ENCODE results near the gene IL22RA2.
A peak's percentile ranks its signal among the peaks of the same experiment; 100 is the strongest.

IL22RA2 gene, protein sequence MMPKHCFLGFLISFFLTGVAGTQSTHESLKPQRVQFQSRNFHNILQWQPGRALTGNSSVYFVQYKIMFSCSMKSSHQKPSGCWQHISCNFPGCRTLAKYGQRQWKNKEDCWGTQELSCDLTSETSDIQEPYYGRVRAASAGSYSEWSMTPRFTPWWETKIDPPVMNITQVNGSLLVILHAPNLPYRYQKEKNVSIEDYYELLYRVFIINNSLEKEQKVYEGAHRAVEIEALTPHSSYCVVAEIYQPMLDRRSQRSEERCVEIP

DNA sequence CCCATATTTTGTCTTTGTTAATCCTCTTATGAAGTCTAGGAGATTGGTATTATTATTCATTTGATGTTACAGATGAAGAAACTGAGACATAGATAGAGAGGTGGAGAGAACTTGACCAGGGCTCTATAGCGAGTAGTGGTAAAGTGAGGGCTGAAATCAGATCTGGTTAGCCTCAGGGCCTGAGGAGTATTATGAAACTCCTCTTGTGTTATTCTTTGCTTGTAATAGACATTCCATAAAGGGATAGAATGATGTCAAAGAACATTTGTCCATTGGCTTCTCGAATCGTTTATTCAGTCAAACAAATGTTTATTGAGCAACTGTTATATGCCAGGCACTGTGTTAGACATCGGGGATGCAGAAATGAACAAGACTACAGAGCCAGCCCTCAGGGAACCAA lies at the start of gene IL22RA2:
IL22RA2 (minus strand) TSS at position 144 of the 400 bp plus-strand sequence. CDS start 11,895 bp downstream, outside the sequence.
- TF ChIP-seq, protein P1, sequence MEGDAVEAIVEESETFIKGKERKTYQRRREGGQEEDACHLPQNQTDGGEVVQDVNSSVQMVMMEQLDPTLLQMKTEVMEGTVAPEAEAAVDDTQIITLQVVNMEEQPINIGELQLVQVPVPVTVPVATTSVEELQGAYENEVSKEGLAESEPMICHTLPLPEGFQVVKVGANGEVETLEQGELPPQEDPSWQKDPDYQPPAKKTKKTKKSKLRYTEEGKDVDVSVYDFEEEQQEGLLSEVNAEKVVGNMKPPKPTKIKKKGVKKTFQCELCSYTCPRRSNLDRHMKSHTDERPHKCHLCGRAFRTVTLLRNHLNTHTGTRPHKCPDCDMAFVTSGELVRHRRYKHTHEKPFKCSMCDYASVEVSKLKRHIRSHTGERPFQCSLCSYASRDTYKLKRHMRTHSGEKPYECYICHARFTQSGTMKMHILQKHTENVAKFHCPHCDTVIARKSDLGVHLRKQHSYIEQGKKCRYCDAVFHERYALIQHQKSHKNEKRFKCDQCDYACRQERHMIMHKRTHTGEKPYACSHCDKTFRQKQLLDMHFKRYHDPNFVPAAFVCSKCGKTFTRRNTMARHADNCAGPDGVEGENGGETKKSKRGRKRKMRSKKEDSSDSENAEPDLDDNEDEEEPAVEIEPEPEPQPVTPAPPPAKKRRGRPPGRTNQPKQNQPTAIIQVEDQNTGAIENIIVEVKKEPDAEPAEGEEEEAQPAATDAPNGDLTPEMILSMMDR (IDR thresholded peaks at IDR 0.05; ENCODE audit: low read depth, low read length, missing control alignments), result no peak
- H3K4me3 ChIP-seq (ENCODE audit: low read depth, low read length), result no peak within 1 kb of the TSS
- no peak for DNase-seq (ENCODE audit: low read depth)

DNA sequence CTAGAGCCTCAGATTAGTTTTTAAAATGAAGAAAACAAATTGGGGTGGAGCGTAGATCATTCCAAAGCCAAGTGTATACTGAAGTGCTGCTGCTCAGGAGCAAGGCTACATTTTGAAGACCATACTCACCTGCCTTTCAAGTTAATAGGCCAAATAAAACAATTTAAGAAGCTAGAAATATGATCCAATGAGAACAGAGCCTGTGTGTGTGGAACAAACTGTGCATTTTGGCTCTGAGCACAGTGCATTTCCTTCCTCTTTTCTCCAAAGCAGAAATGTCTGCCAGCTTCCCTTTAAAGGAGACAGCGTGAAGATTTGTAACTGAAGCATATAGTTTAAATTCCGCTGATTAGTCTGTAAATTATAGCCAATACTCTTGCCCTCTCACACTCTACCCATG lies 48.9 kb upstream of the IL22RA2 start:
- no peak overlapping the region for H3K4me3 ChIP-seq (ENCODE audit: low read depth, low read length)
- TF ChIP-seq, protein P1 (IDR thresholded peaks at IDR 0.05; ENCODE audit: low read depth, low read length, missing control alignments), result no peak
- no peak for DNase-seq (ENCODE audit: low read depth)

DNA sequence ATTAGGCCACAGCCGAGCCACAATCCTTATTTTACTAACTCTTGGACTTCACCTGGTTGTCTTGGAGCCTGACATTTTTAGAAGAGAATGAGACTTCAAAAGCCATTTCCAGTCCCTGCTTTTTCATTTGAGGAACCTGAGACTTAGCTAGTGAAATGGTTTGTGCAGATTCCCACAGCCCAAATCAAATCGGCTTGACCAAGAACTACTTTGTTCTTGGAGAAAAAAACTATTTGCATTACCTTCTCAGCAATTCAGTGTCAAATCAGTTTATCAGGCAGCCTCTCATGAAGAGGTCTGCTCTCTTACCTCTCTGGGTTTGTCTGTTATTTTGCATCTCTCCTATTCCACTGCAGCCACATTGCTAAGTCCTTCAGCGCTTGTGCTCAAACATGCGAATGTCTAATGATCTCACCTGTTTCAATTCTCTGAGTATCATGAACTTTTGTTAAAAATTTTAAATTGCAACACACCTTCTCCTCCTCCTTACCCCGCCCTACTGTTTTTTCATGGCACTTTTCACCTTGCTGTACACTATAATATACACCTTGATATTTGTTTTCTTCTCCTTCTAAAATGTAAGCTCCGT lies 46.3 kb upstream of the IL22RA2 start:
- DNase-seq (ENCODE audit: low read depth), result no peak
- H3K4me3 ChIP-seq (ENCODE audit: low read depth, low read length), result peak overlapping the region; percentile 84
- TF ChIP-seq, protein P1 (IDR thresholded peaks at IDR 0.05; ENCODE audit: low read depth, low read length, missing control alignments), result no peak

DNA sequence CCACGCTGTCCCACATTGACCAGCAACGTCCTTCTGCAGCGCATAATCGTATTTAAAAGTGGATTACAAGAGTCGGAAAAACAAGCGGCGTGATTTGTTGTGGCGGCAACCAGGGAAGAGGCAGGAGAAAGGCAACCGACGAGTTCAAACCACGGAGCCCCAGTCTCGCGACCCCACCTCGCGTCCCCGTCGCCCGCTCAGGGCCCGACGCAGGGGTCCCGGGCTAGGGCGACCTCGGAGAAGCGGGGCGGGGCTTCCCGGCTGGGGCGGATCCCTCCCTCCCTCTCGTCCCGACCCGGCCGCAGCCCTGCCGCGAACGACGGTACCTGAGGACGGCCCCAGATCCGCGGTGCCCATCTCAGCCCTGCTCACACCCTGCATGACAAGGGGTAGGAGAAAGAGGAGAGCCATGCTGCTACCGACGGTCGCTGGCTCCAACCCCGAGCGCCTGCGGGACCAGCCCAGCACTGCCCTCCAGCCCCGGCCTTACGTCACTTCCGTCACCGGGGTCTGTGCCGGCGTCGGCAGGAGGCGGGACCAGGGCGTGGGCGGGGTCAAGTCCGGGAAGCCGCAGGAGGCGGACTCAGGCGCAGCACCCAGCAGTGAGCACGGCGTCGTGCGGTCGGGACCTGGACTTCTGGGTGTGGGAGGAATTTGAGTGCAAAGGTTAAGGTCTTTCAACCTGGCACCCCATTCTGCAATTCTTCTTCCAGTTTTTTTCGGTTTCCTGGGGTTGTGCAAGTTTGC lies 45.6 kb upstream of the IL22RA2 start, which contains the start of gene IFNGR1:
IFNGR1 (minus strand) TSS at position 469 of the 747 bp plus-strand sequence; CDS start at position 411, 58 bp downstream.
- H3K4me3 ChIP-seq (ENCODE audit: low read depth, low read length), result peak within 1 kb of the TSS; percentile 84
- TF ChIP-seq, protein P1 (IDR thresholded peaks at IDR 0.05; ENCODE audit: low read depth, low read length, missing control alignments), result no peak
- DNase-seq (ENCODE audit: low read depth), result peak; percentile 73

DNA sequence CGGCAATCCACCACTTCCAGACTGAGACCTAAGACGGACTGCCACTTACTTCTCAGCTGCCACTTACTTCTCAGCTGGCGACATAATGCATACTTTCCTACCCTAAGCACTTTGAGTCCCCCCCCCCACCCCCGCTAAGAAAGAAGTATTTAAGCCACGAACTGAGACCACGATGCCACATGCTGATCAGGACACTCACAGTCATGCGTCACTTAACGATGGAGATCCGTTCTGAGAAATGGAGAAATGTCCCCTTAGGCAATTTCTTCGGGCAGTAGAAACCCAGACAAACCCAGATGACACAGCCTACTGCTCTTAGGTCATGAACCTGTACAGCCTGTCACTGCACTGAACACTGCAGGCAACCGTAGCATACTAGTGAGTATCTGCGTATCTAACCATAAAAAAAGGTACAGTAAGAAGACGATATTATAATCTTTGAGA lies 45.1 kb upstream of the IL22RA2 start:
- H3K4me3 ChIP-seq (ENCODE audit: low read depth, low read length), result peak overlapping the region; percentile 84
- no peak for DNase-seq (ENCODE audit: low read depth)
- TF ChIP-seq, protein P1 (IDR thresholded peaks at IDR 0.05; ENCODE audit: low read depth, low read length, missing control alignments), result no peak

DNA sequence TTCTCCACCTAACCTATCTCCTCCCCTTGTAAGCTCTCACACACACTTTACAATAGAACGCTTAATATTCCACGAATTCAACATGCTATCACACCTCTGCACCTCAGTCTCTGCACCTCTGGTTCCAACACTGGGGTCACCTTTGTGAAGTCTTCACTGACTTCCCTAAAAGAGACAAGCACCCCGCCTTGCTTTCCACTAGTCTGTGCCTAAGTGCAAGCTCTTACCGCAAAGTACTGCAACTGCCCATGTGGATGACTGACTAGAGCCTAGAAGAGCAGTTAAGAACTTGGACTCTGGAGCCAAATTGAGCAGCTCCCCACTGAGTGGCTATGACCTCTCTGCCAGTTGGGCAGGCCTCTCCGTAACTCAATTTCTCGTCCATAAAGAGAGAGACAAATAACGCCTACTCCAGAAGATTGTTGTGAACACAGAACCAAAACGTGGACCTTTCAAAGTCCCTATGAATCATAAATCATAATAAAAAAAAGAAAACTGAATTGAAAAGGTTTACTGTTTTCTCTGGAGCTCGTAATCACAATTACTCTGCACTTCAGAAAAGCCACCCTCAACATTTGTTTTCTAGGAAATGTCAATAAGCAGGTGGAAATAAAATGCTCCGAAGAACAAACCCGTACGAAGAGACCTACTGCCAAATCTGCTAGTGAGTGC lies 44.5 kb upstream of the IL22RA2 start:
- TF ChIP-seq, protein P1 (IDR thresholded peaks at IDR 0.05; ENCODE audit: low read depth, low read length, missing control alignments), result no peak
- no peak for DNase-seq (ENCODE audit: low read depth)
- H3K4me3 ChIP-seq (ENCODE audit: low read depth, low read length), result peak overlapping the region; percentile 84

All from GM12864 (cell line).